Neural progenitor cell (in vitro differentiated cells): Measurements from ENCODE around the gene ZCCHC3. TPM values are rescaled to one million over a fixed set of nuclear protein-coding genes. Genes with fewer than 3 reads are reported as not detected.
"Not testable (repeated sequence)": the region's sequence is repeated elsewhere in the genome, so short reads cannot be mapped to it uniquely, and the experiment has no call there.

Source experiments
- DNase-seq: peaks from one replicate; pipeline ENCODE4 v3.0.0-alpha.2; 2016; ENCODE audit warnings: low spot score
- H2AFZ ChIP-seq: fragments of 200-600 bp; sonication (generic); replicated peaks from 2 replicates; pipeline ENCODE4 v1.6.1; 2016; ENCODE audit warnings: antibody characterized with exemption
- H3F3A ChIP-seq: fragments of 200-600 bp; sonication (generic); 2 replicates; pipeline ENCODE4 v1.6.1; 2016; ENCODE audit warnings: antibody characterized with exemption, low read depth
- H3K27ac ChIP-seq: fragments of 200-600 bp; sonication (generic); 2 replicates; pipeline ENCODE4 v1.5.1; 2016; ENCODE audit warnings: mild to moderate bottlenecking
- H3K27me3 ChIP-seq: fragments of 200-600 bp; sonication (generic); 2 replicates; pipeline ENCODE4 v1.6.1; 2016; ENCODE audit warnings: mild to moderate bottlenecking, moderate library complexity
- H3K36me3 ChIP-seq: fragments of 200-600 bp; sonication (generic); 2 replicates; pipeline ENCODE4 v1.5.1; 2016
- H3K4me1 ChIP-seq: fragments of 200-600 bp; sonication (generic); 2 replicates; pipeline ENCODE4 v1.6.1; 2016; ENCODE audit warnings: mixed run types
- H3K4me2 ChIP-seq: fragments of 200-600 bp; sonication (generic); 2 replicates; pipeline ENCODE4 v1.6.1; 2016
- H3K4me3 ChIP-seq: fragments of 200-600 bp; sonication (generic); 2 replicates; pipeline ENCODE4 v1.5.1; 2016
- H3K79me2 ChIP-seq: fragments of 200-600 bp; sonication (generic); 2 replicates; pipeline ENCODE4 v1.6.1; 2016; ENCODE audit warnings: low read depth
- H3K9ac ChIP-seq: fragments of 200-600 bp; sonication (generic); 2 replicates; pipeline ENCODE4 v1.6.1; 2016
- H3K9me3 ChIP-seq: fragments of 200-600 bp; sonication (generic); 2 replicates; pipeline ENCODE4 v1.5.1; 2016; ENCODE audit warnings: low read depth
- H4K20me1 ChIP-seq: fragments of 200-600 bp; sonication (generic); 2 replicates; pipeline ENCODE4 v1.6.1; 2016; ENCODE audit warnings: low read depth
- H3K27ac Mint-ChIP-seq: 3 replicates; pipeline ENCODE4 v1.8.0; 2021; ENCODE audit warnings: mixed read lengths
- H3K27me3 Mint-ChIP-seq: 2 replicates; pipeline ENCODE4 v1.8.0; 2022; ENCODE audit warnings: low read depth, mild to moderate bottlenecking, inconsistent platforms, moderate library complexity, mixed read lengths; ENCODE audit not compliant: insufficient read depth
- H3K36me3 Mint-ChIP-seq: 3 replicates; pipeline ENCODE4 v1.8.0; 2021; ENCODE audit warnings: mixed read lengths
- H3K4me1 Mint-ChIP-seq: 3 replicates; pipeline ENCODE4 v1.8.0; 2021; ENCODE audit warnings: mixed read lengths
- H3K4me3 Mint-ChIP-seq: 3 replicates; pipeline ENCODE4 v1.8.0; 2021; ENCODE audit warnings: mild to moderate bottlenecking, moderate library complexity, mixed read lengths
- H3K9me3 Mint-ChIP-seq: 3 replicates; pipeline ENCODE4 v1.8.0; 2020; ENCODE audit warnings: mixed read lengths
- EZH2 ChIP-seq: fragments of 200-600 bp; sonication (generic); IDR thresholded peaks from 2 replicates; pipeline ENCODE4 v1.6.1; 2017; ENCODE audit warnings: antibody characterized with exemption, mild to moderate bottlenecking, moderate library complexity
- EZH2phosphoT487 ChIP-seq: fragments of 200-600 bp; sonication (generic); IDR thresholded peaks from 2 replicates; pipeline ENCODE4 v1.6.1; 2017; ENCODE audit warnings: antibody characterized with exemption
- total RNA-seq: library from RNA; depleted of rRNA; stranded (reverse); fragments of >200 nt; gene quantifications from 2 replicates; pipeline ENCODE4 v1.2.3, GENCODE V29; 2015; ENCODE audit warnings: low replicate concordance
- TF ChIP-seq, protein P1 (sequence below): fragments of 200-600 bp; sonication (generic); IDR thresholded peaks from 2 replicates; pipeline ENCODE4 v1.5.1; 2017; ENCODE audit warnings: antibody characterized with exemption, mild to moderate bottlenecking

Gene ZCCHC3, protein sequence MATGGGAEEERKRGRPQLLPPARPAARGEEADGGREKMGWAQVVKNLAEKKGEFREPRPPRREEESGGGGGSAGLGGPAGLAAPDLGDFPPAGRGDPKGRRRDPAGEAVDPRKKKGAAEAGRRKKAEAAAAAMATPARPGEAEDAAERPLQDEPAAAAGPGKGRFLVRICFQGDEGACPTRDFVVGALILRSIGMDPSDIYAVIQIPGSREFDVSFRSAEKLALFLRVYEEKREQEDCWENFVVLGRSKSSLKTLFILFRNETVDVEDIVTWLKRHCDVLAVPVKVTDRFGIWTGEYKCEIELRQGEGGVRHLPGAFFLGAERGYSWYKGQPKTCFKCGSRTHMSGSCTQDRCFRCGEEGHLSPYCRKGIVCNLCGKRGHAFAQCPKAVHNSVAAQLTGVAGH
- total RNA-seq: 24.2 and 43.4 TPM in 2 replicates

DNA sequence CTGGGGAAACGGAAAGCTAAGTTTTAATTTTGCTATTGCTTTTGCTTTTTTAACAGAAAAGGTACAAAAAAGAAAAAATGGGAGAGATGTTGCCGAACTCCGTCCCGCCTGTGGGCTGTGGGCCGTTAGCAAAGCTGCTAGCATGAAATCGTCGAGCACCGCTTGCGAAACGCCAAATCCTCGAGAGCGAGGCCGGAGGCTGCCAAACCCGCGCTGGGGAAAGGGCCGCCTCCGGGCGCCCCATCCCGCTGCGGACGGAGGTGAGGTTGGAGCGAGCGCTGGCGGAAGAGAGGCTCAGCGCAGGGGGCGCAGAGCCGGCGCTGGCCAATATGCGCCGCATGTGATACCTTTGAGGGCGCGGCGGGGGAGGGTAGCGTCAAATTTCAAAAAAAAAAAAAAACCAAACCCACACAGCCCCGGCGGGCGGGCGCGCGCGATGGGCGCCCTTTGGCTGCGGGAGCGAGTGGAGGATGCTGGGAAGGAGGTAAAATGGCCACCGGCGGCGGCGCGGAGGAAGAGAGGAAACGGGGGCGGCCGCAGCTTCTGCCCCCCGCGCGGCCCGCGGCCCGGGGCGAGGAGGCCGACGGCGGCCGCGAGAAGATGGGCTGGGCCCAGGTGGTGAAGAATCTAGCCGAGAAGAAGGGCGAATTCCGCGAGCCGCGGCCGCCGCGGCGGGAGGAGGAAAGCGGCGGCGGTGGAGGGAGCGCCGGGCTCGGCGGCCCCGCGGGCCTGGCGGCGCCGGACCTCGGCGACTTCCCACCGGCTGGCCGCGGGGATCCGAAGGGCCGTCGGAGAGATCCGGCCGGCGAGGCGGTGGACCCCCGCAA is at the start of gene ZCCHC3:
Gene ZCCHC3 (plus strand): TSS at position 473 of the 827 bp plus-strand sequence. CDS start 17 bp downstream, at position 490.
- peaks cover 10% of the 10 kb centered on the region for H3K36me3 Mint-ChIP-seq
- TF ChIP-seq, protein P1, sequence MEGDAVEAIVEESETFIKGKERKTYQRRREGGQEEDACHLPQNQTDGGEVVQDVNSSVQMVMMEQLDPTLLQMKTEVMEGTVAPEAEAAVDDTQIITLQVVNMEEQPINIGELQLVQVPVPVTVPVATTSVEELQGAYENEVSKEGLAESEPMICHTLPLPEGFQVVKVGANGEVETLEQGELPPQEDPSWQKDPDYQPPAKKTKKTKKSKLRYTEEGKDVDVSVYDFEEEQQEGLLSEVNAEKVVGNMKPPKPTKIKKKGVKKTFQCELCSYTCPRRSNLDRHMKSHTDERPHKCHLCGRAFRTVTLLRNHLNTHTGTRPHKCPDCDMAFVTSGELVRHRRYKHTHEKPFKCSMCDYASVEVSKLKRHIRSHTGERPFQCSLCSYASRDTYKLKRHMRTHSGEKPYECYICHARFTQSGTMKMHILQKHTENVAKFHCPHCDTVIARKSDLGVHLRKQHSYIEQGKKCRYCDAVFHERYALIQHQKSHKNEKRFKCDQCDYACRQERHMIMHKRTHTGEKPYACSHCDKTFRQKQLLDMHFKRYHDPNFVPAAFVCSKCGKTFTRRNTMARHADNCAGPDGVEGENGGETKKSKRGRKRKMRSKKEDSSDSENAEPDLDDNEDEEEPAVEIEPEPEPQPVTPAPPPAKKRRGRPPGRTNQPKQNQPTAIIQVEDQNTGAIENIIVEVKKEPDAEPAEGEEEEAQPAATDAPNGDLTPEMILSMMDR: peak; percentile 38
- peak; percentile 66 for TF ChIP-seq EZH2
- TF ChIP-seq EZH2phosphoT487: peak; percentile 40

DNA sequence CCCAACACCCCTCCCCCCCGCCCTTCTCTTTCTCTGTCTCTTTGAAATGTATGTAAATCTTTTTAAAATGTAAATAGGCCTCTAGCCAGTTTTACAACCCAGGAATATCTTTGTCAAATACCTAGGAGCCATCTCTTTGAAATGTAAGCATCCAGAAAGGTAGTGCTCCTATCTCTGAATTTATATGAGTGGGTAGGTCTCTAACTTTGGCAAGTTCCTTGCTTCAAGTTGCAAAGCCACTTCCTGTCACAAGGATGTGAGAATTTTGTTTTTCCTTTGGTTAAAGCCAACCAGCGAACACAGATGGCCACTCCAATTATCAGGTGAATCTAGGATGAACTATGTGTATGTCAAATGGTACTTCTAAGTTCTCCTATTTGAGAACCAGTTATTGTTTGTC is 46.0 kb upstream of the ZCCHC3 start:
- peaks cover 2% of the 10 kb centered on the region for H3K9me3 Mint-ChIP-seq
- no peak overlapping the region for H3K4me3 Mint-ChIP-seq
- no peak overlapping the region for H3K27ac Mint-ChIP-seq
- Histone ChIP-seq H3K27ac (no peak overlapping the region), H3K27me3 (peaks cover 80% of the 10 kb centered on the region), H3K4me1 (peaks cover 6% of the 10 kb centered on the region), H3K79me2 (no peaks in the 10 kb centered on the region), H3K9me3 (no peaks in the 10 kb centered on the region), H3K4me2 (no peak overlapping the region), H3K36me3 (no peaks in the 10 kb centered on the region), H2AFZ (peak overlapping the region; percentile 45), H3F3A (no peaks in the 10 kb centered on the region), H3K9ac (no peak overlapping the region), H4K20me1 (no peaks in the 10 kb centered on the region), H3K4me3 (no peak overlapping the region)
- DNase-seq: no peak
- H3K36me3 Mint-ChIP-seq: no peaks in the 10 kb centered on the region
- TF ChIP-seq EZH2phosphoT487 (no peak), EZH2 (no peak)
- TF ChIP-seq, protein P1: no peak
- no peaks in the 10 kb centered on the region for H3K27me3 Mint-ChIP-seq
- H3K4me1 Mint-ChIP-seq: peaks cover 2% of the 10 kb centered on the region

More for the DNA sequence above, at the start of gene ZCCHC3:
- Histone ChIP-seq H3K79me2 (peaks cover 48% of the 10 kb centered on the region), H2AFZ (peak within 1 kb of the TSS; percentile 2), H3K27ac (peak within 1 kb of the TSS; percentile 85), H3K27me3 (peaks cover 26% of the 10 kb centered on the region), H3F3A (peaks cover 42% of the 10 kb centered on the region), H3K4me2 (peak within 1 kb of the TSS; percentile 95), H4K20me1 (peaks cover 35% of the 10 kb centered on the region), H3K4me3 (peak within 1 kb of the TSS; percentile 95), H3K9ac (peak within 1 kb of the TSS; percentile 81), H3K36me3 (no peaks in the 10 kb centered on the region), H3K9me3 (no peaks in the 10 kb centered on the region), H3K4me1 (peaks cover 37% of the 10 kb centered on the region)
- peak; percentile 96 for DNase-seq
- Mint-ChIP-seq H3K9me3 (no peaks in the 10 kb centered on the region), H3K4me1 (peaks cover 45% of the 10 kb centered on the region), H3K27ac (peak within 1 kb of the TSS; percentile 98), H3K4me3 (peak within 1 kb of the TSS; percentile 99), H3K27me3 (peaks cover 12% of the 10 kb centered on the region)

DNA sequence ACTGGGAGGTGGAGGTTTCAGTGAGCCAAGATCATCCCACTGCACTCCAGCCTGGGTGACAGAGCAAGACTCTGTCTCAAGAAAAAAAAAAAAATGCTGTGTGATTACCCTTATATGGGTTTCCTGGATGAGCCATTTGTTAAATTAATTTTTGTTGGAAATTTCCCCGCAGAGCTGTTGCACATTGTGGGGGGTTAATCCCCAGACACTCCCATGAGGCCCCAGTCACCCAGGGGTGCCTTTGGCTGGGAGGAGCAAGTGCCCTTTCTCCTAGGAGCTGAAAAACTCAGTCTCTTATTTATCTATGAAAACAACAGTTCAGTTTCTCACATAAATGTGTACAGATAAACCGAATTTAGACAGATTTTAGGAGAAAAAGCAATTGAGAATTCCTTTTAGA is 44.6 kb upstream of the ZCCHC3 start:
- no peaks in the 10 kb centered on the region for H3K27me3 Mint-ChIP-seq
- no peaks in the 10 kb centered on the region for H3K9me3 ChIP-seq
- no peaks in the 10 kb centered on the region for H3K79me2 ChIP-seq
- no peak overlapping the region for H3K4me2 ChIP-seq
- no peak overlapping the region for H3K4me3 ChIP-seq
- H3K36me3 Mint-ChIP-seq: no peaks in the 10 kb centered on the region
- no peak for DNase-seq
- H3K9me3 Mint-ChIP-seq: no peaks in the 10 kb centered on the region
- peaks cover 82% of the 10 kb centered on the region for H3K27me3 ChIP-seq
- no peaks in the 10 kb centered on the region for H4K20me1 ChIP-seq
- TF ChIP-seq, protein P1: no peak
- no peak for TF ChIP-seq EZH2
- no peak for TF ChIP-seq EZH2phosphoT487
- H3K4me1 Mint-ChIP-seq: peaks cover 2% of the 10 kb centered on the region
- H3F3A ChIP-seq: no peaks in the 10 kb centered on the region
- no peak overlapping the region for H3K27ac ChIP-seq
- no peaks in the 10 kb centered on the region for H3K36me3 ChIP-seq
- H3K4me1 ChIP-seq: peaks cover 6% of the 10 kb centered on the region
- H2AFZ ChIP-seq: peak overlapping the region; percentile 42
- no peak overlapping the region for H3K4me3 Mint-ChIP-seq
- no peak overlapping the region for H3K9ac ChIP-seq
- no peak overlapping the region for H3K27ac Mint-ChIP-seq

DNA sequence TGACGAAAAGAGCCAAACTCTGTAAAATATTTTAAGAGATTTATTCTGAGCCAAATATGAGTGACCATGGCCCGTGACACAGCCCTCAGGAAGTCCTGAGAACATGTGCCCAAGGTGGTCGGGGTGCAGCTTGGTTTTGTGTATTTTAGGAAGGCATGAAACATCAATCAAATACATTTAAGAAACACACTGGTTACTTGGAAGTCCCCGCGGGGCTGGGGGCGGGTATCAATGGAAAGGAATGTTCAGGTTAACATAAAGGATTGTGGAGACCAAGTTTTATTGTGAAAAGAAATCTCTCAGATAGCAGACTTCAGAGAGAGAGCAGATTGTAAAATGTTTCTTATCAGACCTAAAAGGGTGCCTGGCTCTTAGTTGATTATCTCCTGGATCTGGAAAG is 43.9 kb upstream of the ZCCHC3 start:
- not testable (repeated sequence) for H3K27ac Mint-ChIP-seq, H3K36me3 Mint-ChIP-seq, H3K27ac ChIP-seq, DNase-seq, H3K36me3 ChIP-seq, H3K4me1 ChIP-seq, H3K27me3 Mint-ChIP-seq, H3K9ac ChIP-seq, H3K9me3 ChIP-seq, H4K20me1 ChIP-seq, H3K4me1 Mint-ChIP-seq, H3K4me3 ChIP-seq, H3K4me2 ChIP-seq, H3K79me2 ChIP-seq, H3K9me3 Mint-ChIP-seq, H3F3A ChIP-seq
- peak overlapping the region; percentile 46 for H3K4me3 Mint-ChIP-seq
- Histone ChIP-seq H3K27me3 (peaks cover 89% of the 10 kb centered on the region), H2AFZ (peak overlapping the region; percentile 42)
